MV-4-11 (cell line): Measurements from ENCODE around the gene MYO5B.

ENCODE experiments used
- DNase-seq: peaks from one replicate; lab custom pipeline; 2025; lab: John Stamatoyannopoulos, UW

The MYO5B gene

DNA sequence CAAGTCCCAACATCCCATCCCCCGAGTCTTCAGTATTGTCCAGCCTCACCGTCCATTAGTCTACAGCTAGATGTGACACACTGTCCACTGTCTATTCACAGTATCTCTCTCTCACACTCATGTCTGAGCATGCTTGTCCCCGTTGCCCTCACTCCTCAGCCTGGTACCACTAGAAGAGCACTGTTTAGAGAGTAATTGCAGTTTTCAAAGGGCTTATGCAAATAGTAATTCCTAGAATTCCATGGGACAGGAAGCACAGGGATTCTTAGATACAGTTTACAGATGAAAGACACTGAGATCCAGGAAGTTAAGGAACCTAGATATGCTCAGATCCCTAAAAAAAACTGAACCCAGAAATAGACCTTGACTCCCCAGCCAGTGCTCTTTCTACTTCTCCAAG is 125.5 kb downstream of the MYO5B start:
- DNase-seq = no peak

DNA sequence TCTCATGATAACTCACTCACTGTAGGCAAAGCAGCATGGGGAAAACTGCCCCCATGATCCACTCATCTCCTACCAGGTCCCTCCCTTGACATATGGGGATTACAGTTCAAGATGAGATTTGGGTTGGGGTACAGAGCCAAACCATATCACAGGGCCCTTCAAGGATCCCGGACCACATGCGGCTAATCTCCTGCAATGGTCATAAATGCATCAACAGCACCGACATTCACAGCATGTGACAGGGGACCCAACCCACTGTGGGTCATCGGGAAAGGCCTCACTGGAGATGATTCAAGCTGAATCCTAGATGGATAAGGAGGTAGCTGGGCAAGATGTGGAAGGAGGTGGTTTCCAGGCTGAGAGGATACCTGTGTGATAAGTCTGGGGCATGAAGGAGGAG is 129.4 kb downstream of the MYO5B start:
- DNase-seq = no peak

DNA sequence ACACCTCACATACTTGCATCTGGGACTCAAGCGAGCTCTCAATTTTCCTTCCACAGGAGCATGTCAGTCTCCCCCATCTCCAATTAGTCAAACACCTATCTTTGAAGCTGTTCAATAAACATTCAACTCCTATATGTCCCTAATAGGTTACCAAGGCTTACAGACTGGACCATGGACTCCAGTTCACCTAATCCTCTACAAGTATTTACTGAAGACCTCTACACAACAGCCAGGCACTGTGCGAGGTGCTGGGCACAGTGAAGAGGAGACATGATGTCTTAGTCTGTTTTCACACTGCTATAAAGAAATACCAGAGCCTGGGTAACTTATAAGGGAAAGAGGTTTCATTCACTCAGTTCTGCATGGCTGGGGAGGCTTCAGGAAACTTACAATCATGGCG is 129.9 kb downstream of the MYO5B start:
- no peak for DNase-seq

GRCh38 chr18:50061876-50062517 is 132.9 kb downstream of the MYO5B start:
- no peak for DNase-seq

- no peak for DNase-seq
Observed at GRCh38 chr18:50060822-50061221, 134.1 kb downstream of the MYO5B start.

- no peak for DNase-seq
Observed at GRCh38 chr18:50058731-50059130, 136.2 kb downstream of the MYO5B start.

GRCh38 chr18:50057009-50057408 is 137.9 kb downstream of the MYO5B start:
- DNase-seq = no peak

DNA sequence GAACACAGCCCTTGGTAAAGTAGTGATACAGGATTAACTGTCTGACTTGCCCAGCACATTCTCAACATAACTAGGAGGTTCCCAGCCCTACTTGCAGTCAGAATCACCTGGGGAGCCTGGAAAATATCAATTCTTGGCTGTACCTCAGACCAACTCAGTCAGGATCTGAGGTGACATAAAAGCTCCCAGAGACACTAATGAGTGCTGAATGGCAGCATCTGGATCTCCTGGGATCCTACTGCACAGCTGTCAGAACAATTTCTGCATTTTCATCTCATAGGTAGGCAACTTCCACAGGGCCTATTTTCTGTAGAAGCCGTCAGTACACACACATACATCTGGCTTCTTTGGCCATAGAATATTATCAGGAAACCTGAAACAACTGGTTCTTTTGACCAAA is 138.8 kb downstream of the MYO5B start:
- no peak for DNase-seq

DNA sequence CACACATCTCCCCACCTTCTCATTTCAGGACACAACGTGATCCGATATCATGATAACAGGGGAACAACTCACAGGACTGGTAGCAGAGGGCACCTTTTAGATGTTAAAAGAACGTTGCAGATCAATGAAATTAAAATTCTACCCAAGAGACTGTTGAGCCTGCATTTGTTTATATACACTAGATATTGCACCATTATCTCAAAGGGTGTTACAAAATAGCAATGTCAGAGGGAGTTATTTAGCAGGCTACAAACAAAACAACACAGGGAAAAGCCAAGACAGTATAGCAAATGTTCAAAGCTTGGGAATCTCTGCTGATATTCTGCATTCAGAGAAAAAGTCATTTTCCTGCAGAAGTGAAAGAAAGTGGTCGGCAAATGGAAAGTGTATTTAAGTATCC is 139.5 kb downstream of the MYO5B start:
- DNase-seq = no peak

DNA sequence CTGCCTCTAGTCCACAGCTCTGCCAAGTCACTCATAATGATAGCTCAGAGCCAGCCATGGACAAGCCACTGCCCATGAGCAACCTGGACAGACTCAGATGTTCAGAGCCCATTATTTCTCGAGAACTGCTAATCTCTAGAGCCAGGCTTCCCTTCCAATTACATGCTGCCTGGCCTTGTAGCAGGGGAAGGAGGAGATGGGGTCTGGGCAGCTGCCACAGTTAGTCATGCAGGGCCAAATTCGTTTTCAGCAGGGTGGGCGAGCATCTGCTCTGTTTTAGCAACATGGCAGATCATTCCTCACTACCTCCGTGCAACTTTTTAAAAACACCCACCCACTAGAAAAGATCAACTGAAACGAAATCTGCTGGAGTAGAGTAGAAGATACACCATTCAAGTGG is 141.8 kb downstream of the MYO5B start:
- DNase-seq = no peak

DNA sequence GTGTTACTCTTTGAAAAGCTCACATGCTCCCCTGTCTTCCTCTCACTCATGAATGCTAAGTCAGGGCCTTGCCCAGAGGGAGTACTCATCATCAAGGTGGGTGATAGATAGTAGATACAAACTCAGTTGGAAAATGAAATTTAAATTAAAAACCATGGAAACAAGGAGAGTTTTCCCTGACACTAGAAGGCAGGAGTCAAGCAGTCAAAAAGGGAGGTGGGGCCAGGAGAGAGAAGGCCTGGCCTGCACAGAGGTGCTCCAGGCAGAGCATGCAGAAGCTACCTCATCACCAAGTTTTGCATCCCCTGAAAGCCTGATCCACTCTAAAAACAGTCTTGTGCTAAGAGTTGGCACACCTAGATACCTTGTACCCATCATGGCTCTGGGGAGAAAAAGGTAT is 143.7 kb downstream of the MYO5B start:
- DNase-seq = no peak

DNA sequence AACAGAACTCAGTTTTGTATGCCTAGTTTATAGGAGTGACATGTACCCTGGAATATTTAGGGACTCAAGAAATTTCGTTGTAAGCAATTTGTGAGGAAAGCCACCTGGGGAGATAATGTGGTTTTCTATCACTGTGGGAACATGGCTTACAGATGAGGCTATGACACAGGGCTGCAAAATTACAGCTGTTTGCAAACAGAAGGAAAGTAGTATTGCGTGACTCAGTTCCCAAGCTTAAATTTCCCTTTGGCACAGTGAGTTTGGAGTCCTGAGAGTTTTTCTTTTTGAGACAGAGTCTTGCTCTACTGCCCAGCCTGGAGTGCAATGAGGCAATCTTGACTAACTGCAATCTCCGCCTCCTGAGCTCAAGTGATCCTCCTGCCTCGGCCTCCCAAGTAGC is 149.8 kb downstream of the MYO5B start:
- no peak for DNase-seq

- no peak for DNase-seq
Observed at GRCh38 chr18:50044402-50044801, 150.5 kb downstream of the MYO5B start.

DNA sequence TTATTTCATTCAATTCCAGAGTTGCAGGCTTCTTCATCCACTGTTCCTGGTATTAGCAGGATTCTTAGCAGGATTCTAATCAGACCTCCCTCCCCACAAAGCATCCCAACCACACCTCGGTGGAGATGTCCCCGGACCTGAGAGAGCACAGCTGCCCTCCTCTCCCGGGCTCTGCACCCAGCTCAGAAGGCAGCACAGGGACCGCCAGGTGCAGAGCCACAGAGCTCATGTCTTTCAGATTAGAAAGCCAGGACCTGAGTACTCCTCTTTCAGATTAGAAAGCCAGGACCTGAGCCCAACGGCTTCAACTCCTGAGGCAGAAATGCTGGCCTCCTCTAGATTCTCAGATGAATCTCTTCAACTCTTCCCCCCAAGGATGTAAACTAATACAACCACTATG is 152.3 kb downstream of the MYO5B start:
- DNase-seq = no peak

DNA sequence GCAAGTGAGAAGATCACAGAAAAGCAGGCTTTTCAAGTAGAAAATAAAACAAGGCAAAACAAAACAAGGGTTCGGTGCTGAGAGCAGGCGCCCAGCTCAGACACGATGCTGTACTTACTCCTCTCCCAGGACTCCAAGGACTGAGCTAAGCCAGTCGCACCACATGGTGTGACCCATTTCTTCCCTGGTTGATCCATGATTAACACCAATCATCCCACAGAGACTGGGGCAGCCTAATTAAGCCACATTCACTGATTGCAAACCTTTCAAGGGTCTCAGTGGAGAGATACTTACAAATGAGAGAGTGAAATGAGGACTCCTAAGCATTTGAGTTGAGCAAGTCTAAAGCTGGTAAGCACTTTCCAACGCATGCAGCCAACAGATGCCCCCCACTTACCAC is 155.2 kb downstream of the MYO5B start:
- DNase-seq = no peak

- peak; percentile 1 for DNase-seq
Observed at GRCh38 chr18:50038448-50038847, 156.5 kb downstream of the MYO5B start.

DNA sequence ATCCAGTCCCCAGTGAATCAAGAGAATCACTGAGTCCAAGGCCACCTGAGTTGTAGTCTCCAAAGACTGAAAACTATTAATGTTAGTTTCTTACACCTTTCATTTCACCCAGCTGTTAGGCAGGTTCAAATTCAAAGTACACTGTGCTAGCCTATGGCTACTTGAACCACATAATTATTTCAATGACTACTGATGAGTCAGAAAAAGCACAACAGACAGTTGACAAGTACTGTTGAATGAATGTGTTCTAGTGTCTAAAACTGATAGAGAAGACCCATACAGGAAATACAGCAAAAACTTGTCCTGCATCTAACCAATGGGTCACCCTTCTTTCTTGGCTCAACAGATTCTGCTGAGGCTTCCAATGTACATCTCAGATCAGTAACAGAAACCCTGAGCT is 160.9 kb downstream of the MYO5B start:
- DNase-seq = no peak

DNA sequence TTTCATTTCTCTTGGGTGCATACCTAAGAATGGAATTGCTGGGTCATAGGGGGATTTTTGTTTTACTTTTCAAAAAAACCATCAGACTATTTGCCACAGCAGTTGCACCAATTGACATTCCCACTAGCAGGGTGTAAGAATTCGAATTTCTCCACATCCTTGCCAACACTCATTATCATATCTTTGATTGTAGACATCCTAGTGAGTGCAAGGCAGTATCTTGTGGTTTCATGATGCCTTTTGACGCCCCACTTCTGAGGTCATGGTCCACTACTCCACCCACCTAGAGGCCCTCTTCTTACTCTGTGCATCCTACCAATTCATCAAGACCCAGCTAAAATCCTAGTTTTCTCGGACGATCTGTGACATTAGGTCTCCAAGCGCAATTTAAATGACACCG is 161.9 kb downstream of the MYO5B start:
- DNase-seq = no peak

DNA sequence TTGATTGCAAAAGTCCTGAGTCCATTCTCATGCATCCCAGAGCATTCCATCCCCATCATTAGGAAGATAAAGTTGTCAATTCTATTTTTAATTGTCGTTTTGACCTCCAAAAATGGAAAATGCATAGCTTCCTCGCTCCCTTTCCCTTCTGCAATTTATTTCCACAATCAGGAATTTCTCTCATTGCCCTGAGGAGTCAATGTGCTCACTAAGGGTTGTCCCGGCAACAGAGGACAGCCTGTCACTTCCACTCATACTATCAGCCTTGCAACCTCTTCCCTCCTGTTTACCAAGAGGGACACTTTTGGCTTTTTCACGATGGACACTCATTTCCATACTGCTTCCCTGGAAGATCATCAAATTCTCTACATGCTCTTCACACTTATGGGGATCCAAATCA is 164.8 kb downstream of the MYO5B start:
- no peak for DNase-seq

DNA sequence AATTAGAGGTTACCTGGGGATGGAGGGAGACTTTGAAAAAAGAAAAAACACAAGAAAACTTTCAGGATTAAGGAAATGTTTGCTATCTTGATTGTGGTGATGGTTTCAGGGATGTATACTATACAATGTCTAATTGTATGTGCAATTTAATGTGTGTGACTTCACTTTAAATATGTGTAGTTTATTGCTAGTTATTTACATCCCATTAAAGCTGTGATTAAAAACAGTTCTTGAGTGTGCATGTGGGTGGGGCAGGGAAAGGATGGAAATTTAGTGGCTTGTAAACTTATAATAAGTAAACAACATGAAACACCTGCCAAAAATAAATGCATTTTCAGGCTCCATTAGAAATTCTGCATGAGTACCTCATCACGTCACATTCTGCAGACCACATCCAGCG is 167.0 kb downstream of the MYO5B start:
- no peak for DNase-seq

GRCh38 chr18:50024466-50024865 is 170.5 kb downstream of the MYO5B start:
- DNase-seq = no peak

- no peak for DNase-seq
Observed at GRCh38 chr18:50022985-50023384, 172.0 kb downstream of the MYO5B start.

DNA sequence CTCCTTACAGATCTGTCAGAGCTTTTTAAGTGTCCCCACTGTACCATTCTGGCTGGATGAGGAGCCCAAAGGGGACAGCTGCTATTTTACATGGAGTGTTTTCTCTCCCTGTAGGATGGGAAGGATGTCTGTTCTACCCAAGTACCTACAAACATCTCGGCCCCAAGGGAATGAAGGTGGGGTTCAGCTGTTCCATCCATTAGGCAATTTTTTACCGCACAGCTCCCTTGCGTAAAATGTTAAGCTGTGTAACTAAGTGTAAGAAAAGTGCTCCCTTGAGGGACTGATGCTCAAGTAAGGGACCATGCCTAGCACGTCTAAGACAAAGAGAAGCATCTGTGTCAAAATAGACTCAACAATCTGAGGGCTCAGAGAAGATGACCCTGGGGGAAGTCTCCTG is 180.3 kb downstream of the MYO5B start:
- no peak for DNase-seq

GRCh38 chr18:50013363-50014138 is 181.4 kb downstream of the MYO5B start:
- no peak for DNase-seq
